Keratinocyte (primary cell): Measurements from ENCODE around the gene CXorf58. TPM values are rescaled to one million over a fixed set of nuclear protein-coding genes. Genes with fewer than 3 reads are reported as not detected.

Source experiments
- DNase-seq: peaks from one replicate; pipeline ENCODE4 v3.0.0-alpha.2; 2011; ENCODE audit warnings: low read depth, missing footprints, low spot score
- FAIRE-seq: peaks from 2 replicates; lab custom pipeline; 2011; peaks lifted over from hg19 to GRCh38; lab: Jason Lieb, UNC
- H2AFZ ChIP-seq: 2 replicates; pipeline ENCODE4 v1.6.0; 2012; ENCODE audit warnings: low read length, control low read depth, inconsistent platforms; ENCODE audit not compliant: control insufficient read depth
- H3K27ac ChIP-seq: 2 replicates; pipeline ENCODE4 v1.5.1; 2011; ENCODE audit warnings: low read length; ENCODE audit not compliant: control insufficient read depth, insufficient read depth
- H3K27me3 ChIP-seq: 3 replicates; pipeline ENCODE4 v1.6.0; 2011; ENCODE audit warnings: low read length; ENCODE audit not compliant: control insufficient read depth, insufficient read depth; ENCODE audit errors: extremely low read depth
- H3K36me3 ChIP-seq, 2 experiments: 2 replicates in 1 of 2; 3 replicates in 1 of 2; pipeline ENCODE4 v1.5.1; 2011; ENCODE audit warnings: low read length in 2 of 2, mild to moderate bottlenecking in 1 of 2; ENCODE audit not compliant: control insufficient read depth in 2 of 2, insufficient read depth in 2 of 2; ENCODE audit errors: extremely low read depth in 1 of 2
- H3K4me1 ChIP-seq: 3 replicates; pipeline ENCODE4 v1.5.1; 2011; ENCODE audit warnings: low read length; ENCODE audit not compliant: control insufficient read depth, insufficient read depth; ENCODE audit errors: extremely low read depth
- H3K4me2 ChIP-seq: 3 replicates; pipeline ENCODE4 v1.6.0; 2011; ENCODE audit warnings: low read depth, low read length; ENCODE audit not compliant: control insufficient read depth, insufficient read depth; ENCODE audit errors: extremely low read depth
- H3K4me3 ChIP-seq, 3 experiments: fragments of 200-600 bp in 1 of 3; sonication (generic) in 1 of 3; 2 replicates in 2 of 3; 3 replicates in 1 of 3; pipeline ENCODE4 v1.5.1; 2011 to 2016; ENCODE audit warnings: low read length in 3 of 3, mild to moderate bottlenecking in 3 of 3, control low read depth in 2 of 3, inconsistent platforms in 1 of 3, low read depth in 1 of 3, mixed read lengths in 1 of 3, mixed run types in 1 of 3, moderate library complexity in 1 of 3; ENCODE audit not compliant: control insufficient read depth in 2 of 3, insufficient read depth in 2 of 3; ENCODE audit errors: extremely low read depth in 1 of 3
- H3K79me2 ChIP-seq: 2 replicates; pipeline ENCODE4 v1.6.0; 2012; ENCODE audit warnings: low read length; ENCODE audit not compliant: control insufficient read depth, insufficient read depth
- H3K9ac ChIP-seq: 3 replicates; pipeline ENCODE4 v1.6.0; 2011; ENCODE audit warnings: low read length; ENCODE audit not compliant: control insufficient read depth, insufficient read depth; ENCODE audit errors: extremely low read depth
- H3K9me1 ChIP-seq: 3 replicates; pipeline ENCODE4 v1.6.0; 2011; ENCODE audit warnings: low read length; ENCODE audit not compliant: control insufficient read depth, insufficient read depth; ENCODE audit errors: extremely low read depth
- H3K9me3 ChIP-seq: 2 replicates; pipeline ENCODE4 v1.5.1; 2012; ENCODE audit warnings: low read depth, low read length; ENCODE audit not compliant: control insufficient read depth
- H4K20me1 ChIP-seq: 3 replicates; pipeline ENCODE4 v1.6.0; 2011; ENCODE audit warnings: low read length; ENCODE audit not compliant: control insufficient read depth, insufficient read depth; ENCODE audit errors: extremely low read depth
- EZH2 ChIP-seq: IDR thresholded peaks from one replicate; pipeline ENCODE4 v1.6.1; 2012; ENCODE audit warnings: inconsistent platforms, mild to moderate bottlenecking, low read length, moderate library complexity
- dilution Hi-C: fragments of 300-500 bp; cut with MboI; formaldehyde crosslinking; loops from one replicate; pipeline ENCODE4 v1.7.0; 2020; ENCODE audit warnings: low sequenced_read_pairs; ENCODE audit not compliant: extremely low pct_ligation_motif_present
- polyA plus RNA-seq, 5 experiments: library from polyadenylated mRNA; depleted of rRNA in 3 of 5; stranded (reverse) in 3 of 5; stranded (forward) in 1 of 5; unstranded in 1 of 5; fragments of >200 nt; gene quantifications; 1 replicate in 1 of 5; 2 replicates in 3 of 5; 3 replicates in 1 of 5; pipeline versions ENCODE4 v1.2.1 to v1.2.3, GENCODE V29; 2011 to 2012; ENCODE audit warnings: missing spikeins in 2 of 5, low read depth in 1 of 5, low replicate concordance in 1 of 5
- TF ChIP-seq, protein P1 (sequence below), 3 experiments: IDR thresholded peaks in 1 of 3; conservative IDR thresholded peaks in 1 of 3; optimal IDR thresholded peaks in 1 of 3; 2 replicates in 2 of 3; 3 replicates in 1 of 3; pipeline versions ENCODE3 to v1.5.1; 2011; ENCODE audit warnings: low read length in 3 of 3, mild to moderate bottlenecking in 3 of 3, moderate library complexity in 2 of 3, control low read depth in 1 of 3, inconsistent platforms in 1 of 3; ENCODE audit not compliant: insufficient read depth in 2 of 3; ENCODE audit errors: extremely low read depth in 1 of 3

Gene CXorf58
- polyA plus RNA-seq, 1 donor (not counting 4 experiments of a cell fraction or from before 2014, with no cell fraction given): 0.12 TPM

DNA sequence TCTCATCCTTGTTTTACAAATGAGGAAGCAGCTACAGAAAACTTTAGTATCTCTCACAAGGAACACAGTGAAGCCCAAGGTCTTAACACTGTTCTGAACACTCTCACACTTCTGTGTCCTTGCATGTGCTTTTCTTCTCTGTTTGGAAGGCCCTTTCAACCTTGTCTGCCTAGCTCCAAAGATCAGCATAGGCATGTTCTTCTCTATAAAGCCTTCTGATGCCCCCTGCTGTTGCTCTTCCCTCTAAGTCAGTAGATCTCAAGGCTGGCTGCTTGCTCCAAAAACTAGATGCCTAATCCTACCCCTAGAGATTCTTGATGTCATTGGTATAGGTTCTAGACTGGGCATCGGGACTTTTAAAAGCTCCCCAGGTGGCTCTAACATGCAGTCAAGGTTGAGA lies 6.0 kb upstream of the CXorf58 start:
- no peaks in the 10 kb centered on the region for H3K27me3 ChIP-seq
- no peaks in the 10 kb centered on the region for H3K36me3 ChIP-seq
- no peaks in the 10 kb centered on the region for H4K20me1 ChIP-seq
- FAIRE-seq (peak; percentile 94), DNase-seq (peak; percentile 76)
- no peak overlapping the region for H2AFZ ChIP-seq
- H3K9me1 ChIP-seq: no peaks in the 10 kb centered on the region
- peak overlapping the region; percentile 83 for H3K4me2 ChIP-seq
- dilution Hi-C loops: no loop called here
- H3K4me3 ChIP-seq: no peak overlapping the region
- no peak for TF ChIP-seq EZH2
- TF ChIP-seq, protein P1, sequence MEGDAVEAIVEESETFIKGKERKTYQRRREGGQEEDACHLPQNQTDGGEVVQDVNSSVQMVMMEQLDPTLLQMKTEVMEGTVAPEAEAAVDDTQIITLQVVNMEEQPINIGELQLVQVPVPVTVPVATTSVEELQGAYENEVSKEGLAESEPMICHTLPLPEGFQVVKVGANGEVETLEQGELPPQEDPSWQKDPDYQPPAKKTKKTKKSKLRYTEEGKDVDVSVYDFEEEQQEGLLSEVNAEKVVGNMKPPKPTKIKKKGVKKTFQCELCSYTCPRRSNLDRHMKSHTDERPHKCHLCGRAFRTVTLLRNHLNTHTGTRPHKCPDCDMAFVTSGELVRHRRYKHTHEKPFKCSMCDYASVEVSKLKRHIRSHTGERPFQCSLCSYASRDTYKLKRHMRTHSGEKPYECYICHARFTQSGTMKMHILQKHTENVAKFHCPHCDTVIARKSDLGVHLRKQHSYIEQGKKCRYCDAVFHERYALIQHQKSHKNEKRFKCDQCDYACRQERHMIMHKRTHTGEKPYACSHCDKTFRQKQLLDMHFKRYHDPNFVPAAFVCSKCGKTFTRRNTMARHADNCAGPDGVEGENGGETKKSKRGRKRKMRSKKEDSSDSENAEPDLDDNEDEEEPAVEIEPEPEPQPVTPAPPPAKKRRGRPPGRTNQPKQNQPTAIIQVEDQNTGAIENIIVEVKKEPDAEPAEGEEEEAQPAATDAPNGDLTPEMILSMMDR (optimal IDR thresholded peaks at IDR 0.05 in 1 of 3, IDR thresholded peaks at IDR 0.05 in 1 of 3, conservative IDR thresholded peaks at IDR 0.05 in 1 of 3; ENCODE audit: extremely low read depth in 1 of 3, insufficient read depth in 2 of 3, low read length in 3 of 3): peak; percentile 61 to 69 (median 66)
- peaks cover 47% of the 10 kb centered on the region for H3K4me1 ChIP-seq
- H3K9me3 ChIP-seq: no peaks in the 10 kb centered on the region
- peak overlapping the region; percentile 97 for H3K27ac ChIP-seq
- H3K79me2 ChIP-seq: peaks cover 4% of the 10 kb centered on the region
- H3K9ac ChIP-seq: no peak overlapping the region

- H3K4me3 ChIP-seq: no peak overlapping the region
- peak overlapping the region; percentile 97 for H3K27ac ChIP-seq
- no peak overlapping the region for H2AFZ ChIP-seq
- H3K4me2 ChIP-seq: peak overlapping the region; percentile 41
- no peaks in the 10 kb centered on the region for H3K27me3 ChIP-seq
- dilution Hi-C loops: no loop called here
- FAIRE-seq (peak; percentile 89), DNase-seq (peak; percentile 40)
- no peak for TF ChIP-seq EZH2
- TF ChIP-seq, protein P1 (optimal IDR thresholded peaks at IDR 0.05 in 1 of 3, IDR thresholded peaks at IDR 0.05 in 1 of 3, conservative IDR thresholded peaks at IDR 0.05 in 1 of 3; ENCODE audit: extremely low read depth in 1 of 3, insufficient read depth in 2 of 3, low read length in 3 of 3): peak in 2 of 3 experiments; percentile 27 to 51
- H3K9ac ChIP-seq: no peak overlapping the region
- peaks cover 6% of the 10 kb centered on the region for H3K79me2 ChIP-seq
- peaks cover 46% of the 10 kb centered on the region for H3K4me1 ChIP-seq
- H3K9me3 ChIP-seq: no peaks in the 10 kb centered on the region
- H4K20me1 ChIP-seq: no peaks in the 10 kb centered on the region
- no peaks in the 10 kb centered on the region for H3K36me3 ChIP-seq
- no peaks in the 10 kb centered on the region for H3K9me1 ChIP-seq
Measured at GRCh38 chrX:23902419-23902818, 5.4 kb upstream of the CXorf58 start.
